Calu3 (cell line): ENCODE results near the gene VSIR. TPM values are rescaled to one million over a fixed set of nuclear protein-coding genes. Genes with fewer than 3 reads are reported as not detected.

Experiments
- BruUV-seq: library from RNA; stranded (reverse); fragments of 400-500 nt; replicated peaks from 2 replicates; lab custom pipeline; 2021; lab: Mats Ljungman, UMichigan
- CTCF ChIA-PET: fragments of 300-600 bp; sonication (Branson Sonifier 250); formaldehyde crosslinking; loops from one replicate; lab custom pipeline; 2022; ENCODE audit warnings: antibody characterized with exemption; lab: Charles Lee
- DNase-seq: peaks from one replicate; pipeline ENCODE4 v3.0.0; 2022
- H3K27ac Mint-ChIP-seq: one replicate; pipeline ENCODE4 v1.8.0; 2022; ENCODE audit warnings: mixed read lengths; ENCODE audit not compliant: unreplicated experiment
- H3K27me3 Mint-ChIP-seq: one replicate; pipeline ENCODE4 v1.8.0; 2022; ENCODE audit warnings: mixed read lengths; ENCODE audit not compliant: unreplicated experiment
- H3K36me3 Mint-ChIP-seq: one replicate; pipeline ENCODE4 v1.8.0; 2022; ENCODE audit warnings: mild to moderate bottlenecking, moderate library complexity, mixed read lengths; ENCODE audit not compliant: insufficient read depth, unreplicated experiment
- H3K4me1 Mint-ChIP-seq: one replicate; pipeline ENCODE4 v1.8.0; 2022; ENCODE audit warnings: mild to moderate bottlenecking, low read depth, mixed read lengths; ENCODE audit not compliant: unreplicated experiment
- H3K4me3 Mint-ChIP-seq: one replicate; pipeline ENCODE4 v1.8.0; 2022; ENCODE audit warnings: mild to moderate bottlenecking, low read depth, moderate library complexity, mixed read lengths; ENCODE audit not compliant: unreplicated experiment
- H3K9me3 Mint-ChIP-seq: one replicate; pipeline ENCODE4 v1.8.0; 2022; ENCODE audit warnings: low read depth, mixed read lengths; ENCODE audit not compliant: unreplicated experiment
- CTCF ChIP-seq: fragments of 200-600 bp; IDR thresholded peaks from one replicate; pipeline ENCODE4 v1.8.0; 2022; ENCODE audit warnings: antibody characterized with exemption; ENCODE audit not compliant: unreplicated experiment
- intact Hi-C: fragments of 100-400 bp; cut with micrococcal nuclease; formaldehyde crosslinking; loops from one replicate; pipeline ENCODE4 v1.10.0; 2022; ENCODE audit not compliant: unreplicated experiment
- total RNA-seq: library from RNA; stranded (reverse); gene quantifications from 2 replicates; pipeline ENCODE4 v1.2.3, GENCODE V29; 2022

The VSIR gene
- total RNA-seq, 1 experiment from 2014 or later = 30.1 TPM

- H3K9me3 Mint-ChIP-seq = no peaks in the 10 kb centered on the region
- no peak overlapping the region for H3K4me3 Mint-ChIP-seq
- no peaks in the 10 kb centered on the region for H3K36me3 Mint-ChIP-seq
- BruUV-seq = no TSS peak
- H3K27me3 Mint-ChIP-seq = peaks cover 32% of the 10 kb centered on the region
- intact Hi-C loops = no loop called here
- DNase-seq = no peak
- TF ChIP-seq CTCF = no peak
- no peak overlapping the region for H3K27ac Mint-ChIP-seq
- H3K4me1 Mint-ChIP-seq = peaks cover 6% of the 10 kb centered on the region
- CTCF ChIA-PET = interaction anchor here (0.7 kb wide), 1 partner anchor 23 kb away, joined by 3 read pairs; no protein-coding TSS in a partner anchor
These were observed 54.3 kb downstream of the VSIR start for GRCh38 chr10:71719042-71719441.

- Mint-ChIP-seq H3K27me3 (peaks cover 32% of the 10 kb centered on the region), H3K9me3 (no peaks in the 10 kb centered on the region), H3K4me3 (no peak overlapping the region), H3K4me1 (peaks cover 14% of the 10 kb centered on the region), H3K36me3 (peaks cover 2% of the 10 kb centered on the region), H3K27ac (no peak overlapping the region)
- BruUV-seq = no TSS peak
- CTCF ChIA-PET = interaction anchor here (1.1 kb wide), 1 partner anchor 19 kb away, joined by 3 read pairs; no protein-coding TSS in a partner anchor
- intact Hi-C loops = no loop called here
- TF ChIP-seq CTCF = no peak
- DNase-seq = no peak
These were observed 55.1 kb downstream of the VSIR start for GRCh38 chr10:71718165-71718698.

- no TSS peak for BruUV-seq
- CTCF ChIA-PET = interaction anchor here (1.1 kb wide), 1 partner anchor 19 kb away, joined by 3 read pairs; no protein-coding TSS in a partner anchor
- no peak for TF ChIP-seq CTCF
- intact Hi-C loops = no loop called here
- no peak overlapping the region for H3K27ac Mint-ChIP-seq
- no peaks in the 10 kb centered on the region for H3K9me3 Mint-ChIP-seq
- peaks cover 27% of the 10 kb centered on the region for H3K27me3 Mint-ChIP-seq
- H3K36me3 Mint-ChIP-seq = peaks cover 4% of the 10 kb centered on the region
- no peak for DNase-seq
- peaks cover 18% of the 10 kb centered on the region for H3K4me1 Mint-ChIP-seq
- H3K4me3 Mint-ChIP-seq = no peak overlapping the region
These were observed 55.8 kb downstream of the VSIR start for GRCh38 chr10:71717551-71717951.

- no TSS peak for BruUV-seq
- CTCF ChIA-PET = interaction anchor here (1.0 to 1.1 kb wide), 2 partner anchors 20 to 190 kb away, joined by 3 read pairs; no protein-coding TSS in a partner anchor
These were observed 56.3 kb downstream of the VSIR start for GRCh38 chr10:71717056-71717455.

More at GRCh38 chr10:71717056-71717455, 56.3 kb downstream of the VSIR start:
- peaks cover 4% of the 10 kb centered on the region for H3K36me3 Mint-ChIP-seq
- peaks cover 22% of the 10 kb centered on the region for H3K27me3 Mint-ChIP-seq
- H3K9me3 Mint-ChIP-seq = no peaks in the 10 kb centered on the region
- no peak for DNase-seq
- H3K4me1 Mint-ChIP-seq = peaks cover 18% of the 10 kb centered on the region
- H3K4me3 Mint-ChIP-seq = no peak overlapping the region
- intact Hi-C loops = no loop called here
- no peak overlapping the region for H3K27ac Mint-ChIP-seq
- no peak for TF ChIP-seq CTCF
